ENCODE measurements around the gene APPL2.
A peak's percentile ranks its signal among the peaks of the same experiment; 100 is the strongest.

APPL2 gene, protein sequence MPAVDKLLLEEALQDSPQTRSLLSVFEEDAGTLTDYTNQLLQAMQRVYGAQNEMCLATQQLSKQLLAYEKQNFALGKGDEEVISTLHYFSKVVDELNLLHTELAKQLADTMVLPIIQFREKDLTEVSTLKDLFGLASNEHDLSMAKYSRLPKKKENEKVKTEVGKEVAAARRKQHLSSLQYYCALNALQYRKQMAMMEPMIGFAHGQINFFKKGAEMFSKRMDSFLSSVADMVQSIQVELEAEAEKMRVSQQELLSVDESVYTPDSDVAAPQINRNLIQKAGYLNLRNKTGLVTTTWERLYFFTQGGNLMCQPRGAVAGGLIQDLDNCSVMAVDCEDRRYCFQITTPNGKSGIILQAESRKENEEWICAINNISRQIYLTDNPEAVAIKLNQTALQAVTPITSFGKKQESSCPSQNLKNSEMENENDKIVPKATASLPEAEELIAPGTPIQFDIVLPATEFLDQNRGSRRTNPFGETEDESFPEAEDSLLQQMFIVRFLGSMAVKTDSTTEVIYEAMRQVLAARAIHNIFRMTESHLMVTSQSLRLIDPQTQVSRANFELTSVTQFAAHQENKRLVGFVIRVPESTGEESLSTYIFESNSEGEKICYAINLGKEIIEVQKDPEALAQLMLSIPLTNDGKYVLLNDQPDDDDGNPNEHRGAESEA

DNA sequence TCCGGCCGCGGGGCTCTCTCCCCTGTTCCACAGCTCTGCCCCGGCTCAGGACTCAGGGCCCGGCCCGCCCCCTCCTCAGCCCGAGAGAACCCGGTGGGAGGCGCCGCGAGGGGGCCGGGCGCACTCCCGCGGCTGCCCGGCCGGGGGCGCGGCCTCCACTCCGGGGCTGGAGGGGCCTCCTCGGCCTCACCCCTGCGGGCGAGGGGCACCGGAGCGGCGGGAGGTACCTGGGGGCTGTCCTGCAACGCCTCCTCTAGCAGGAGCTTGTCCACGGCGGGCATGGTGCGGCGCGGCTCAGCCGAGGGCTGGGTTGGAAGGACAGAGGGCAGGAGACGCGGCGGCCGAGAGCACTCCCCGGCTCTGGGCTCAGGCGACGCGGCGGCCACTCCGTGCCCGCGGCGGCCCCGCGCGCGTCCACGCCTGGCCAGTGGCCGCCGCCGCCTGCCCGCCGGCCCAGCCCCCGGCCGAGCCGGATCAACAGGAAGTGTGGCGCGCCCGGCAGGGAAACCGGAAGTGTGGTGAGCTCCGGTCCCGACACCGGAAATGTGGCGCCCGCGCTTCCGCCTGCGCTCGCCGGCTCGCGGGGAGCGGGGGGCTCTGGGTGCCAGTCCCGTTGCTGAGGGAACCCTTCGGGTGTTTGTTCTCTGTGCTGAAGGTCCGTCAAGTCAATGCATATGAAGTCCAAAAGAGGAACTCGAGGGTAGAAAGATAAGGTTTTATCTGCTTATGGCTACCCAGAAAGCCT lies at the start of gene APPL2:
Gene APPL2, minus strand, starts transcription at position 443 of the 745 bp plus-strand sequence. Its CDS starts 162 bp downstream, at position 281.
- DNase-seq, result peak; percentile 54 to 72 (median 65)

DNA sequence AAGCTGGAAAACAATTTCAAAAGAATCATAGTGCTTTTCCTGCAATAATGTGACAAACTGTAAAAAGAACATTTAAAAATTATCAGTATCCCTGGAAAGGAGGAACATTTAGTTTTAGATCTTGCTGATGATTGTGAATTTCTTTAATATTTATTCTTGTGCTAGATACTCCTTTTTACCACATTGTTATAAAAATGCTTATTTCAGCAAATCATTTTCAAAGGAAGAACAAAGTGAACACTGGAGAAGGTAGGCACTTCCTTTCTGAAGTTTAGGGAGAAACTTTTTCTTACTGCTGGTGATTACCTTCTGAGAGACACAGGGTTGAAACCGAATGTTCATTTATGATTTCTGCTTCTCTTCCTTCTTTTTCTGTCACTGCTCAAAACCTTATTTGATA lies 49.4 kb upstream of the APPL2 start:
- no peak for DNase-seq

DNA sequence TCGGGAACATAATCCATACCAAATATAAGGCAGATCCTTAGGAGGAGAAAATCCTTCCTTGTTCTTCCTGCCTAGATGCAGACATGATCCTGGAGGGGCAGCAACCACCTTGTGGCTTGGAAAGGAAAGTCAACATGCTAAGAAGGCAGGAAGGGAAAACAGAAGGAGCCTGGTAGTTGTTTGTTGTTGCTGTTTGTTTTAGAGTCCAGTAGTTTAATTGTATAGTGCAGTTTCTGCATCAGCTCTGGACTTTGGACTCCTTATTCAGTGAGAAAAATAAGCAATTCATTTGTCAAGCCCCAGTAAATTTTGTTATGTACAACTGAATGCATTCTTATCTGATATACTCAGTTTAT lies 45.7 kb upstream of the APPL2 start:
- DNase-seq, result no peak

DNA sequence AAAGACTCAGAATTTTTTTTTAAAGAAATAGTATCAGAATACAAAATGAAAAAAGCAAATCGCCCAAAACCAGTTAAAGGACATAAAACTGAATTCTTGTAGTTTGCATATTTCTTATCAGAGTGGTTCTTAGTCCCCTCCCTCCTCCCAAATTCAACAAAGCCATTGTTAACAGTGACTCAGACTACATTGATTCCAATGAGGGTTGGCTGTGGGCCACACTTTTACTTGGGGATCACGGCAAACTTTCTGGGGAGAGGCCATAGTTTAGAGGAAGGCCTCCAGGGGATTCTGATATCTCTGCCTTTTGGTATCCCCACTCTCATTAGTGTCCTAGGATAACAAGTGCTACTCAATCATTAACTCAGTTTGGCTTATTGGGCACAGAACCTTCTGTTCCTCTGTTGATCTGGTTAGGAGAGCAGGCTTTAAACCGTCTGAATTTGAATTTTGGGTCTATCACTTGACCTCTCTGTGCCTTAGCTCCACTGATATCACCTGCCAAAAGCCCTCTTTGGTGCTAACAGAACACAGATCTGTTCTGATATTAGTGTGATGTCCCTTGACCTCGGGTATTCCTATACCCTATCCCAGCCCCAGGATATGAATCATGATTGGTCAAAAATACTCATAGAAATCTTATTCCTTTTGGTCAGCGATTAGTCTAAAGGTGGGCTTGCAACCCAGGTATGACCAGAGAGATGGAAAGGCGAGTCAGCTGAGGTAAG lies 45.2 kb upstream of the APPL2 start:
- DNase-seq, result no peak

DNA sequence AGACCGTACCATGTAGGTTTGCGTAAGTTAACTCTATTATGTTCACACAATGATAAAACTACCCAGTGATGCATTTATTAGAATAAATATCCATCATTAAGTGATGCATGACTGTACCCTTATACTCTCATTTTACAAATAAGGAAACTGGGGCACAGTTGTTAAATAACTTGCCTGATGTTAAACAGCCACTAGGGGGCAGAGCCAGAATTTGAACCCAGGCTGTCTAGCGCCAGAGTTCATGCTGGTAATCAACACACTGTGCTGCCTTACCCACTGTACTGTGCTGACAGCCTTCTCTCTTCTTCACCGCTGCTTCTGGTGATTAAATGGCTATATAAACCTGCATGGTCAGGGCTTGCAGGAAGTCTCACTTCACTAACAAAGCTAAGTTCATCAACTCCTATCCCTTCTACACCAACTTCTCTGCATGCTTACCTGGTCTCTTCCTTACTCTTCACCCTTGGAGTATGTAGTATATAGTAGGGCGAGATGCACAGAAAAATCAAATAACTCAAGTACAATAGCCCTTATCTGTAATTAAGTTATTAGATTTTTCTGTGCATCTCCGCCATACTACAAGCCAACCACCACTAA lies 43.6 kb upstream of the APPL2 start:
- DNase-seq, result no peak

DNA sequence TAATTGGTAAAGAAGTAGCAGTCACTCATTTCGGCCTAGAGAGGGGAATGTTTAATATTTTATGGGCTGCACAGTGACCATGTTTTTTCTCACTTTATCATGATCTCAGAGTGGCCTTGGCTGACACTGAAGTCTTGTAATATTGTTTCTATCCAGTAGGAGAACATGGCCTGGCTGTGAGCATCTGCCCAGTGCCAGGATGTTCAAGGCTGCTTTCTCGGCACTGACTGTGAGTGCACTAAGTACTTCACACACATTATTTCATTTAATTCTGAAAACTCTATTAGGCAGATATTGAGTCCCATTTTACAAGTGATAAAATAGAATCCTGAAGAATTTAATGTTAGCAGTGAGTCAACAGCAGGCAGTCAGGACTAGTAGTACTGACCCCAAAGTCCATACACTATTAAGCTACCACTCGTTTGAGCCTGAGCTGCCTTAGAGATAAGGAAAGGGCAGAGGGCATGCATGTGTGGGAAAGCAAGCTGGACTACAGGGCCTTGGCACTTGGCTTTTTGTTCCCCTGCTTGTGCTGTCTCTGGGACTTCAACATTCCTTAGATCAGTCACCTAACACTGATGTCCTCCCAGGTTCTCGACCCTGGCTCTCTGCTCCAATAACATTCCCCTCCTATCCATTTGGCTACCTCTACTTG lies 42.2 kb upstream of the APPL2 start:
- DNase-seq, result no peak

DNA sequence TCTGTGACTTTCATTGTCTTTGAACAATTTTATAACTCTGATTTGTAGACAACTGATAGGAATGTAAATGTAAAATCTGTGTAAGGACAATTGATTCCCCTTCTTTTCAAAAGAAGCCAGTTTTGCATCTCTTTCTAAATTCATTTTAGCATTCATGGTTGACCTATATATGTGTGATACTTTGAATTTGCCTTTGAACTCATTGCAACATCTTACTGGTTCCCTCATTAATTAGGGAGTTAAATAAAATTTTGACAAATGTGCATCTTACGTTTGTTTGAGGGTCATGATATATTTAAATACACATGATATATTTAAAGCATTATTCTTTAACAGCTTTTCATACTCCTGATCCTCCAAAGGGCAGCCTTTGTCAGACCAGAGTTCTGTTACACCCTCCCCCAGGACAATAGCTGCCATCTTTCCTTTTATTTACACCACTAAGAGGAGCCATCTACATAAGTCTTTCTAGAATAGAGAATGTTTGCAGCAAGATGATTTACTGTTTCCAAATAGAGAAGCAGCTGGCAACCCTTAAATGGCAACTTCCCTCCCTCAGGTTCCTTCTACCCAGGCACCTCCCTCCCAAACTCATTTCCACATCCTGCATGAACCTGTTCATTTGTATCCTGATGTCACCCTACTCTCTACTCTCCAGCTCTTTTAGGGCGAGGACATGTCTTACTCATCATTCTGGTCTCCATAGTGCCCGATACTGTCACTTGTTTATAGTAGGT lies 40.2 kb upstream of the APPL2 start:
- no peak for DNase-seq

DNA sequence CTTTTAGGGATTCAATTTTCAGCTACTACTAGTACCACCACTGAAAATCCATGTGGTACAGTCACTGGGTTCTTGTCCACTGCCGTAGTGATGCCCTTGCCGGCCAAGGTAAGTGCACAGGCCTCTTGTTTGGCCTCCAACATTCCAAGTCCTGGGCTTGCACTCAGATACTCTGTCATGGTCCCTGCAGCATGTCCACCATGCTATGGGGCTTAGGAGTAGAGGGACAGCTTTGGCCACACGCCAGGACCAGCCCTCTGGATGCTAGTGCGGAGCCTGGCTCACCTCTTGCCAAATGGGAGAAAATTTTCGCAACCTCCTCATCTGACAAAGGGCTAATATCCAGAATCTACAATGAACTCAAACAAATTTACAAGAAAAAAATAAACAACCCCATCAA lies 38.6 kb upstream of the APPL2 start:
- no peak for DNase-seq

DNA sequence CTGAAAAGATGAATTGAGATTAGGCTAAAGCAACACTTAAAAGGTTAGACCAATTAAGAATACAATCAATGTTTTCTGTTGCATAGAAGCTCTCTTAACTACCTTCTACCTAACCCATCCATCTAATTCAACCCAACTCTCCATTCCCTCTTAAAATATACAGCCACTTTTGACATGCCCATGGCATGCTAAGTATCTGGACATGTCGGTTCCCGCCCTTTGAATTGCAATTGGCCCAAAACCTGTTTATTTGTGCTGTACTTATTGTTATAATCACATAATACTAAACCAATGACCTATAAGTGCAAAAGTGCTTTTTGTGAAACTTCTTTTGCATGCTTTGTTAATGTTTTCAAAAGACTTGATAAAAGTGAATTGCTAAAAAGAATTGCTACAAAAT lies 37.6 kb upstream of the APPL2 start:
- DNase-seq, result no peak

DNA sequence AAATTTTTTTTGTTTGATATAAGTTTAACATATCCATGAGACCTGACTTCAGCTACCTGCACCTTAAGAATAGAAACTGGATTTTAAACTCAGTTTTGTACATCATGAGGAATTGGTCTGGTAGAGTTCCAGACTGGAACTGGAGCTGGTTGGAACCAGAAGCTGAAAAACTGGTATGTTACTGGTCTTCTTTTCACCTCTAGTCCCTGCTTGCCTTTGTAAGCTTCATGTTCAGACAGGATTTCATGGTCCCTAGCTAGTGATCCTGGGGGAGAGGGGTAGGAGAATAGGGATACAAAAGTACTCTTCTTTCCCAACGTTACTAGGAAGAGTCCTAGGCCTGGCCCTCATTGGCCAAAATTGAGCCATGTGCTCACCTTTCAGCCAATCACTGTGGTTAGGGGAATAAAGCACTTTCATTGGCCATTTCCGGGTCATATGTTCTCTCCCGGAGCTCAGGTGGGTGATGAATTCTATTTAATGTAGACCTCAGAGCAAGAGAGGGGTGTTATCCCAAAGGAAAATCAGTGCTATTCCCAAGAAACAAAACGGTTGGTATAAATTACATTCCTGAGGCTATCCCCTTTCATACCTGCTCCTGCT lies 36.9 kb upstream of the APPL2 start:
- DNase-seq, result no peak

DNA sequence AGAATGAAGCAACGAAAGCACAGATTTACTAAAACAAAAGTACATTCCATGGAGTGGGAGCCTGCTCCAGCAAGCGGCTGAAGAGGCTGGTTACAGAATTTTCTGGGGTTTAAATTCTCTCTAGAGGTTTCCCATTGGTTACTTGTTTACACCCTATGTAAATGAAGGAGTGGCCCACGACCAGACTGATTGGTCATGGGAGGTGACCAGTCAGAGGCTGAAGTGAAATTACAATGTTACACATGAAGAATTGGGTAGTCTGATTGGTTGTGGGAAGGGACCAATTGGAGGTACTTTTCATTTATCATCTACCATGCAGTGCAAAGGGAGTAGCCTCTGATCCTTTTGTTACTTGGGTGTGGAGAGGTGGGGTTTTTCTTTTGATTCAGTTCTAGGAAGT lies 36.2 kb upstream of the APPL2 start:
- no peak for DNase-seq

DNA sequence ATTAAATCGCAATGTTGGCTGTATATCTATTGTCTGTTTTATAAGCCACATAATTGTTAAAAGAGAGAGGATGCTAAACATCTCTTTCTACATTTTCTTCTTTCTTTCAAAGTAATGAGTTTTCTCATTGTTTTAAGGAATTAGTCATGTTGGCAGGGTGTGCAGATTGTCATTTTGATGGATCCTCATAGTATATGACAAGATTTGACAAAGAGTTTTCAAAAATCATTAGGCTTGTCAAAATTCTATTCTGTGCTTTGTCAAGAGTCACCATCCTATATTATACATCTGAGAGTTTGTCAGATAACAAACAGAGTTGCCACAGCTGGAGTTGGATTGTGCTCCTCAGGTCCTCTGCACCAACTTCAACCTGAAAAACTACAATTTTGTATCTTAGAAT lies 35.4 kb upstream of the APPL2 start:
- no peak for DNase-seq

DNA sequence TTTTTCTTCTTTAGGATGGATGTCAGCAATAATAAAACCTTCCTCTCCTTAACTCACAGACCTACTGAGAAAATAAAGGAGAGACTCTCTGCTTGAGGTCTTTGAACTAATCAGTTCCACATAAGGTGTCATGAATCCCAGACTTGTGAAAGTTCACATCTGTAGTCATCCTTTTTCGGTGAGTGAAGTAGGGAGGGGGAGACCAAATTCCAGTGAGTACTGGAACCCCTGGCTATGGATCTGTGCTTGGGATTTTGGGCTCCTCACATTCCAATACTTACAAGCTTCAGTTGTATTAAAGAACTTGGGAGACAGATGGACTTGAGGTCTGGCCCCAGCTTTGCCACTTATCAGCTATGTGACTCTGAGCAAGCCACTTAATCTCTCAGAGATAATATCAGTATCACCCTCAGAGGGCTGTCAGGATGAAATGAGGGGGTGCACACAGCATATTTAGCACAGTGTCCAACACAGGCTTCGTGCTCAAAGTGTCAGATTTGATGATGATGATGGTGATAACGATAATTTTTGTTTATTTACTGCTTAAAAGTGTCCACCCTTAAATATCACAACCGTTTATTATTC lies 34.8 kb upstream of the APPL2 start:
- no peak for DNase-seq

DNA sequence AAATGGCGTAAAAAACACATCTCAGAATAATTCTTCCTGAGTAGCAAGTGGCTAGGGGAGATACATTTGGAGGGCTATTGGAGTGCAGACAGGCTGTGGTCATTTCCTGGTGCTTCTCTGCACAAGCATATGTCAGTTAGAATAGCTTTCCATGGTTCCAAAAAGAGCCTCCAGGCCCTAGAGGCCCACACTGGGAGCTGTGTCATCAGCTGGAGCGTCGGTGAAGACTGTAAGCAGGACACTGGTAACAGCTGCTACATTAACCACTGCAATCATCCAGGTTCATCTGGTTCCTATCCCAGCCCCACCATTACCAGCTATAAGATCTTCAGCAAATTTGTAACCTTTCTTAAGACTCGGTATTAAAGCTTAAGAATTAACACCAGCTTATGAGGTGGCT lies 31.7 kb upstream of the APPL2 start:
- no peak for DNase-seq

DNA sequence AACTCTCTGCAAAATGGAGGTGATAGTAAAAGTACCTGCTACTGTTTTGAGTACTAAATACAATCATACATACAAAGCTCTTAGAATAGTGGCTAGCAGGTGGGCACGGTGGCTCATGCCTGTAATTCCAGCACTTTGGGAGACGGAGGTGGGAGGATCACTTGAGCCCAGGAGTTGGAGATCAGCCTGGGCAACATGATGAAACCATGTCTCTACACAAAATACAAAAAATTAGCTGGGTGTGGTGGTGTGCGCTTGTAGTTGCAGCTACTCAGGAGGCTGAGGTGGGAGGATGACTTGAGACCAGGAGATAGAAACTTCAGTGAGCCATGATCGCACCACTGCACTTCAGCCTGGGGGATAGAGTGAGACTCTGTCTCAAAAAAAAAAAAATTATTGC lies 28.8 kb upstream of the APPL2 start:
- no peak for DNase-seq

DNA sequence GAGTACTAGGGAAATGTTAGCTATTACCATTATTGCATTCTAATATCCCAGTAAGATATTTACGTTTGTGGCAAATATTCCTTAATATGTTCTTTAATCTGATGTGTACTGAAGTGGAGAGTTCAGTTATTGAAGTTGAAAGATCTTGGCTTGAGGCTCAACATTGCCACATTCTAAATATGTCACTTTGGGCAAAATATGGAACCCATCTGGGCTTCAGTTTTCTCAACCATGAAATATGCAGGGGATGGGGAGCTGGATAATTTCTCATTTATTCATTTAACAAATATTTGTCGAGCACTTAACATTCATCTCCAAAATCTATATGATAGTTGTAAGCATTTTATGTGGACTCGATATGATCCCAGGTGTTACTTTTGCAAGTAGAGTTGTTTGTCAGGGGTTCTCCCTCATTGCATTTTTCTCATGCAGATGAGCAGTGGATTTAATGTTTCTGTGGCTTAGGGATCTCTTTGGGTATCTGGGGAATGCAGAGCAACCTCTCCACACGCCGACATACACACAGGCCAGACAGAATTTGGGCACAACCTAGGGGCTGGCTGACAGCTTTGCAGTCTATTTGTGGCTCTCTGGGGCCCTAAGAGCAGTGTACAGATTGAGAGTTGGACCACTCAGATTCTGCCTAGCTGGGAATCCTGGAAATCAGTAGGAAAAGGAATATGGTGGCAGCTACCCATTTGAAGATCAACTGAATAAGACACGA lies 26.6 kb upstream of the APPL2 start:
- no peak for DNase-seq

DNA sequence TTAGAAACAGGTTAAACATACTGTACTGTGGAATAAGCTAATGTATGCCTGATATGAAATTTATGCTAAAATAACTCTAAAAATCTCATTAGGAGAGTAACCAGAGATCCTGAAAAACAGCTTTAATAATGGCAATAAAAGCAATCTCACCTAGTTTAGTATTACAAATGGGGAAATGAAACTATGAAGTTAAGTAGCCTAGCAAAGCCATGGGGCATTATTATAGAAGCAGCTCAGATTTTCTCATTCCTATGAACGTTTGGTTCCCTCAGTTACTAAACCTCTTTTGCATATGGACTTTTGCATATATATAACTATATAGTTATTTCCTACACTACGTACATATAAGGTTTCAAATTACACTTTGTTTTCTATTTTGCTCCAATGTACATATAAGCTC lies 25.0 kb upstream of the APPL2 start:
- DNase-seq, result no peak

DNA sequence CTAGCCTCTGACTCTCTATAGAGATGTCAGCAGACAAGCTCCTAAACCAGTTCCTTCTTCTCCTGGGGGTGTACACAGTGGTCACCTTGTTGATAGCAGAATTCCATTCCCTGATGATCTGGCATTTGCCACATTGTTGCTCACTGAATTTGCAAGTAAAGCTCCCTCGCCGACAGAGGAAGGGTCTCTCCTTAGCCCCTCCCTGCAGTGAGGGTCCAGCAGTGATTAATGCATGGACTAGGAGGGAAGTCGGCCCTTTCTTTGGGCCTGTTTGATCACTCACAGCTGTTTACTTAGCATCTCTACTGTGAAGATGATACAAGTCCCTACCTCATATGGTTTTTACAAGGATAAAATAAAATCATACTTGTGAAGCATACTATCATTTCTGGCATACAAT lies 23.3 kb upstream of the APPL2 start:
- DNase-seq, result no peak

DNA sequence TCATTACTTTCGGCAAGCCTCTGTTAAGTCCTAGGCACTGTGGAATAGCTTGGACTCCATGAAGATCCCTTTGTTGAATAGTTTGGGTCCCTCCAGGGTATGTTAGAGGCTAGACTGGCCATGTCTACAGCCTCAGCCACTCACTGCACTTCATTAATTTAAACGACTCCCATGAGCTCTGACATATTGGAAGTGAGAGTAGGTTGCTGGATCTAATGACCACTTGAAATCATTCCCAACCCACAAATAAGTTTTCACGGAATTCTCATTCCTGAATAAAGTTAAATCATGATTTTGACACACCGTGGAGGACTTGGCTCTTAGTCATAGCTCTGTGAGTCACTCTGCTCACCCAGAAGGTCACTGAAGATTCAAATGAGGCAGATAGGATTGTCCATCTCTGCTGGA lies 21.4 kb upstream of the APPL2 start:
- no peak for DNase-seq

DNA sequence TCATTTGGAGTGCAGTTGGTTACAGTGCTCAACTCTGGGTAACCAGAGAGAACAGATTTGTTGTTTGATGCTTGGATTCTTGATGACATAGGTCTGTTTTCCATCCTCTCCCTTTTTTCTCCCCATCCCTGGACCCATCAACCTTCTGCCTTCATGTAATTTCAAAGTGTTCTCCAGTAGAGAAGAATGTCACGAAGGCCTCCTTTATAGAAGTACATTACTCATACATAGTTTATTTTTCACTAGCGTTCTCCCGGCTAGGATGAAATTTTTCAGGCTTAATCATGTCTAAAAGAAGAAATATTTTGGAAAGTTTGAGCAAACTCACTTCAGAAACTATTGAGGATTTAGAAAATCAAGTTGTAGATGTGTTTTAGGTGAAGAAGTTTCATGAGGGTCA lies 20.9 kb upstream of the APPL2 start:
- DNase-seq, result no peak

All from activated naive CD4-positive, alpha-beta T cell (primary cell).